Measurements from ENCODE around the gene CLK1.
"Not testable (repeated sequence)": the region's sequence is repeated elsewhere in the genome, so short reads cannot be mapped to it uniquely, and the experiment has no call there.

Gene CLK1

GRCh38 chr2:200851398-200852248, 12.8 kb downstream of the CLK1 start:
- no peak for DNase-seq

DNA sequence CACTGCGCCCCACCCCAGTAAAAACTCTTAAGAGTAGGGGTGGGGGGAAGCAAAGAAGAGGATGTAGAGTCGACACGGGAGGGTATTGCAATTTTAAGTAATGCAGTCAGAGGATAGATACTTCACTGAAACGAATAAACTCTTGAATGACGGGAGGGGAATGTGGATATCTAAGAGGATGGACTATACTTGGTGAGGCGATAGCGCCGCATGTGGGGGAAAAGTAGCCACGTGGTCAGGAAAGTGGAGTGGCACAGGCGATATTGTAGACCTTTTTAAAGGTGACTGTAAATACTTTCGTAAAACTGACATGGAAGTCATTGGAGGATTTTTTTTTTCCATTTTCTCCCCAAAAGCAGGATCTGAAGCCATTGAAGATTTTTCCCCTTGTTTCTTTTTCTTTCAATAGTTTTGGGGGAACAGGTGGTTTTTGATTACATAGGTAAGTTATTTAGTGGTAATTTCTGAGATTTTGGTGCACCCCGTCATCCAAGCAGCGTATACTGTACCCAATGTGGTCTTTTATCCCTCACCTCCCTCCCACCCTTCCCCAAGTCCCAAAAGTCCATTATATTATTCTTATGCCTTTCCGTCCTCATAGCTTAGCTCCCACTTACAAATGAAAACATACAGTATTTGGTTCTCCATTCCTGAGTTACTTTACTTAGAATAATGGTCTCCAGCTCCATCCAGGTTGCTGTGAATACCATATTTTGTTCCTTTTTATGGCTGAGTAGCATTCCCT, 13.8 kb downstream of the CLK1 start:
- no peak for DNase-seq

- DNase-seq: no peak
Observed at GRCh38 chr2:200847939-200848338, 16.5 kb downstream of the CLK1 start.

DNA sequence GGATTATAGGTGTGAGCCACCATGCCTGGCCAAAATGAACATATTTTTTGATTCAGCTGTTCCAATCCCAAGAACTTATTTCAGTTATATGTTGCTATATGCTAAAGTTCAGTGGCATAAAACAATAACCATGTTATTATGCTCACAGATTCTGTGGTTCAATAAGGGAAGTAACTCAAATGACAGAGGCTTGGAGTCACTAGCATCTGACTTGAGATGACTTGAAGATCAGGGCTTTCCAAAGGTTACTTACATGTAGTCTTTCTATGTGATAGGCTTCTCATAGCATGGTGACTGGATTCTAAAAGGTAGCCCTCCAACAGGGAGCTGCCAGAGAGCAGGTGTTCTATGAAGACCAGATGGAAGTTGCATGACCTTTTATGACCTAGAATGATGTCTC, 17.2 kb downstream of the CLK1 start:
- DNase-seq: no peak

DNA sequence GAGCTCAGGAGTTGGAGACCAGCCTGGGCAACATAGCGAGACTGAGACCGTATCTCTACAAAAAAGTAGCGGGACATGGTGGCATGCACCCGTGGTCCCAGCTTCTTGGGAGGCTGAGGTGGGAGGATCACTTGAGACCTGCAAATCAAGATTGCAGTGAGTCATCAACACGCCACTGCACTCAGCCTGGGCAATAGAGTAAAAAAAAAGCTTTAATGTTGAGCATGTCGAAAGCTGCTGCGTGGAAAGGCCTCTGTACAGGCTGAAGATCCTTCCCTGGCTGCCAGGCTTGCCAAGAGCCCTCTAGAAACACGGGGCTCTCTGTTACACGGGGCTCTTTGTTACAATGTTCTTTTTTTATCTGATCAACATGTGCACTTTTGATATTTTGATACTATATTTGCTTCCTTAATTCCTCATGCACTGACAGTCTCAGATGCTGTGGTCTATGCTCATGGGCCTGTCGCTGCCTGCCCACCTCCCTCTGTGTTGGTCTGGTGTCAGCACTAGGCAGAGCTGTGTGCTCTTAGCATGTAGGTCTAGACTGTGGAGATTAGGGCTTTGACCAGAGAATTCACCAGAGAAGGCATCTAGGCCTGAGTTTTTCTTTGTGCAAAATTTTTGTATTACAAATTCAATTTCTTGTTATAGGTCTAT, 18.7 kb downstream of the CLK1 start:
- no peak for DNase-seq

DNA sequence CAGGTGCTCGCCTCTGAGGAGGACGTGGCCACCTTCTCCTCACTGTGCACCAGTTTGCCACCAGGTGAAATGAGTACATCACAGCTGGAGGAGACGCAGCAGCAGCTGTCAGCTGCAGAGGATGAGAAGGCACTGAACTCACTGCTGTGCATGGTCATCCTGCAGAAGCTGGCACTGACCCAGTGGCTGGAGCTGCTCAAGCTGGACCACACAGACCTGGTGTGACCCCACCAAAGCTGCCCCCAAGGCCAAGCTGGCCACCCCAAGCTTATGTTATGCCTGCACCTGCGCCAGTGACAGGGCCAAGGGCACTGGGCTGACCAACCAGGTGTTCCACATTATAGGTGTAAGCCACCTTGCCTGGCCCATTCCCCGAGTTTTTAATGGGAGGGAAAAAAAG, 19.3 kb downstream of the CLK1 start:
- DNase-seq: no peak

GRCh38 chr2:200843993-200844948, 20.2 kb downstream of the CLK1 start:
- no peak for DNase-seq

DNA sequence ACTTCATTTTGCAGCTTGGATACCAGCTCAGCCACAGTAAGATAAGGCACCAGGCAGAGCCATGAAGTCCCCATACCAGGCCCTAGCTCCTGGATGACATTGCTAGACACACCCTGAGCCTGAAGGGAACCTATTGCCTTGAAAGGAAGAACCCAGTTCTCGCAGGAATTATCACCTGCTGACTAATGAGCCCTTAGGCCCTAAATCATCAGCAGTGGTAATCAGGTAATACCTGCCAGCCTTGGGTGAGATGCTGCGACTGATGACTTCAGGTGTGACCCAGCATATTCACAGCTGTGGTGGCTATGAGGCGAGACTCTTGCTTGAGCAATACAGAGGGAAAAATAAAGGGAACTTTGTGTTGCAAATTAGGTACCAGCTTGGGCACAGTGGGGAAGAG, 24.9 kb downstream of the CLK1 start:
- DNase-seq: no peak

- no peak for DNase-seq
Observed at GRCh38 chr2:200834701-200835100, 29.8 kb downstream of the CLK1 start.

DNA sequence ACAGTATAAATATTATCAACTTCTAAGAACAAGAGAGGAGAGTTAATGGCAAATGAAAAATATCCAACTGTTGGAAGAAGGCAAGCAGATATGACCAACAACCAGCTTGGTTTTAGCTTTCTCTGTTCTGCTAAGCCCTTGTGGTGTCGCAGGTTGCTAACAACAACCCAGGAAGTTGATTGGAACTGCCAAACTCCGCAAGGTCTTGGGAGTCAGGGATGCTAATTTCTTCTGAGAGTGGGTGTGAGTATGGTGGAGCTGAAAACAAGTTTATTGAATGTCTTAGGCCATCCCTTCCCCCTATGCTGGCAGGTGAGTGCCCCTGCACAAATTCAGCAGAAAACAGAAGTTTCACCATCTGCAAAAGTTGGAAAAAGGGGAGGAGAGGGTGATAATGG, 35.2 kb downstream of the CLK1 start:
- DNase-seq: no peak

- no peak for DNase-seq
Observed at GRCh38 chr2:200828572-200829257, 35.7 kb downstream of the CLK1 start.

DNA sequence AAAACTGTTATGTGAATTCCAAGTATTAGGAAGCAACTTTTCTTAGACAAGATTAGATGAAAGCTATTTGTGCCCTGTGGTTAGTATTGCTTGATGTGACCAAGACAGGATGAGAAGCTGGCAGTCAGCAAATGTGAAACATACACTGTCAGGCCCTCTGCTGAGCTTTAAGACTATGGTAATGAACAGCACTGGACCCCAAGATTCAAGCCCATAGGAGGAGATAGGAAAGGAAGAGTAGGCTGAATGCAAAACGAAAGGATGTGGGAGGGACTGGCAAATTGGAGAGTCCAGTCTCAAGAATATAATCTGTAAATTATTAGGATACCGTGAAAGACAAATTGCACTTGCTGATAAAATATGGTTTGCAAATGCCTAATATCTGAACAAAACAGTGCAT, 36.4 kb downstream of the CLK1 start:
- no peak for DNase-seq

DNA sequence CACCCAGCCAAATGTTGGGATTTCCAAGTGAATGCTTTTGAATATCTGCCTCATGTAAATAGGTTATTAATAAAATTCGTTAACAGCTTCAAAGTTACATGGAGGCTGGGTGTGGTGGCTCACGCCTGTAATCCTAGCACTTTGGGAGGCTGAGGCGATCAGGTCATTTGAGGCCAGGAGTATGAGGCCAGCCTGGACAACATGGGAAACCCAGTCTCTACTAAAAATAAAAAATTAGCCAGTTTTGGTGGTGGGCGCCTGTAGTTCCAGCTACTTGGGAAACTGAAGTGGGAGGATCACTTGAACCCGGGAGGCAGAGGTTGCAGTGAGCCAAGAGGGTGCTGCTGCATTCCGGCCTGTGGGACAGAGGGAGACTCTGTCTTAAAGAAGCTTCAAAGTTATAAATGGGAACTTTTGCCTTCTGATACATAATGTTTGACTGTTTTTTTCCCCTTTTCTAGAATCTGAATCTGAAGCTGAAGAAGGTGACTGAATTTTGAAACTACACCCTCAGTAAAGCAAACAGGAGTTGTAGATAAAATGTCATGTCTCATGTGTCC, 42.7 kb downstream of the CLK1 start:
- DNase-seq: no peak

DNA sequence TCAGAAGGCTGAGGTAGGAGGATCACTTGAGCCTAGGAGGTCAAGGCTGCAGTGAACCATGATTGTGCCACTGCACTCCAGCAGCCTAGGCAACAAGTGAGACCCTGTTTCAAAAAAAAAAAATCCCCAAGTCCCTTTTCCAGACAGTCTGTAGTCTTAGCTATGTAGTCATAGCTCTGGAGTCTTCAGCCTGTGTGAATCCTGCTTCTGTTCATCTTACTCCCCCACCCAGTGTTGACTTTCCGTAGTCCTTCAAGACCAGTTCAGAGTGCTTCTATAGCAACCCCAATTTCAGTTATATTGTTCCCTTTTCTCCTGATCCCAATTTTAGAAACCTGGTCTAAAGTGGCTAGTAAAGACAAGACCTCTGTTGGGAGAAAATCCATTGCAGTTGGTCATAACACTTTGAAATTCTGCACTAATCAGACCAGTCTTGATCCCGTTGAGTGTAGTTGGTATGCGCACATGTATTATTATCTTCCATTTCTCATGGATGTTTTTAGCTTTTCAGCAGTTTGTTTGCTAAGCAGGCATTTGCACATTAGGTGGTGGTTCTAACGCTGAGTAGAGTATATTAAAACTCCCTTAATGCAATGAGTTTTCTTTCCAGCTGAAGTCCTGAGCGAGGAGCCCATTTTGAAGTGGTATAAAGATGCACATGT, 43.8 kb downstream of the CLK1 start:
- no peak for DNase-seq

GRCh38 chr2:200818732-200819131, 45.7 kb downstream of the CLK1 start:
- not testable (repeated sequence) for DNase-seq

- DNase-seq: no peak
Observed at GRCh38 chr2:200814917-200815316, 49.5 kb downstream of the CLK1 start.

GRCh38 chr2:200814276-200814815, 50.1 kb downstream of the CLK1 start:
- DNase-seq: no peak

DNA sequence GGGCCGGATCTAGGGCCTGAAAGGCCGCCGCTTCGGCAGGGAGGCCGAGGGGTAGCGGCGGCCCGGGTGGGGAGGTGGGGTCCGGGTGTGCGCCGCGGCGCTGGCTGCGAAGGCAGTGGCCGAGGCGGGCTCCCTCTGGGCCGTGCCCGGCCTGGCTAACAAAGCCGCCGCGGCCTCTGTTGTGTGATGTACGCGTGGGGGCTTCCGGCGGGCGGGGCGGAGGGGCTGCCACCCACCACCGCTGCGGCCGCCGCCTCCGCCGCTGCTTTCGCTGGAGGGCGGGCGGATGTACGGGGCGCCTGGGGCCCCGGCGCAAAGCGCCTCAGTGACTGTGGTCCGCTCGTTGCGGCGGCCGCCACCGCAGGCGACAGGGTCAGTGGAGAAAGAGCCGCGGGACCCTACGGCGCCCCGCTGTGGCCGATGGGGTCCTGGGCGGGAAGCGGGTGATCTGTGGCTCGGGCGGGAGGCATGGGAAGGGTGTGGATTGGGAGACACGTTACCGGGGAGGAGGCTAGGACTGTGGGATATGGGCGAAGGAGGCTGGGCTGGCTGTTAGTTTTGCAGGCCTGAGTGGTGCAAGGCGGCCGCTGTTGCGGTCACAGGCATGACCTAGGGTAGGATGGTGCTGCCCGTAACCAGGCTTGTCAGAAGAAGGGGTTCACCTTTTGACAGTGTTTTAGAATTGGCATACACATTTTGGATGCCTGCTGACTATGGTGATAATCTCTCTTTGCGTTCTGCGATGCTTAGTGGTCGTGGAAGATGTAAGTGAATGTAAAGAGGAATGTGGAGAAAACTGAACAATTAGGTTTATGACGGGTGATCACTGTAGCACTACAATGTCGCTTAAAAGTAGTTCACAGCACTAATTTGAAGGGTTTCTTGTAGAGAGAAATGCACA, 52.1 kb downstream of the CLK1 start:
- DNase-seq: peak in 47 of 51 donors; percentile 2 to 73 (median 45)

Measured in hypothalamus (tissue), 51 donors.